KMS-11 (cell line): Measurements from ENCODE around the gene CCDC88B.

Experiments
- H2AFZ ChIP-seq: fragments of 200-600 bp; sonication (generic); 2 replicates; pipeline ENCODE4 v1.6.1; 2016; ENCODE audit warnings: antibody characterized with exemption, mixed run types, low read depth
- H3K27ac ChIP-seq: fragments of 200-600 bp; sonication (generic); 2 replicates; pipeline ENCODE4 v1.6.1; 2016; ENCODE audit warnings: mild to moderate bottlenecking, mixed run types
- H3K27me3 ChIP-seq: fragments of 200-600 bp; sonication (generic); 2 replicates; pipeline ENCODE4 v1.6.1; 2017; ENCODE audit warnings: mild to moderate bottlenecking, low read depth, mixed run types, moderate library complexity; ENCODE audit not compliant: insufficient read depth
- H3K36me3 ChIP-seq: fragments of 200-600 bp; sonication (generic); 2 replicates; pipeline ENCODE4 v1.6.1; 2017; ENCODE audit warnings: mild to moderate bottlenecking, mixed run types; ENCODE audit not compliant: insufficient read depth
- H3K4me1 ChIP-seq: fragments of 200-600 bp; sonication (generic); 2 replicates; pipeline ENCODE4 v1.6.1; 2016; ENCODE audit warnings: mild to moderate bottlenecking, low read depth, mixed run types; ENCODE audit not compliant: poor library complexity, severe bottlenecking
- H3K4me2 ChIP-seq: fragments of 200-600 bp; sonication (generic); 2 replicates; pipeline ENCODE4 v1.7.0; 2016; ENCODE audit warnings: mild to moderate bottlenecking, mixed run types
- H3K4me3 ChIP-seq: fragments of 200-600 bp; sonication (generic); IDR thresholded peaks from 2 replicates; pipeline ENCODE4 v1.6.1; 2017; ENCODE audit warnings: low read depth, low read length, mixed read lengths; ENCODE audit not compliant: insufficient read depth
- H3K79me2 ChIP-seq: fragments of 200-600 bp; sonication (generic); 2 replicates; pipeline ENCODE4 v1.6.1; 2016; ENCODE audit warnings: low read depth, mixed run types; ENCODE audit not compliant: insufficient read depth
- H3K9ac ChIP-seq: fragments of 200-600 bp; sonication (generic); 2 replicates; pipeline ENCODE4 v1.6.1; 2016; ENCODE audit warnings: mild to moderate bottlenecking, mixed run types
- H4K20me1 ChIP-seq: fragments of 200-600 bp; sonication (generic); 2 replicates; pipeline ENCODE4 v1.6.1; 2016; ENCODE audit warnings: mild to moderate bottlenecking, mixed run types; ENCODE audit not compliant: insufficient read depth
- TF ChIP-seq, protein P1 (sequence below): fragments of 200-600 bp; sonication (generic); conservative IDR thresholded peaks from 2 replicates; pipeline ENCODE4 v1.6.1; 2017; ENCODE audit warnings: low read depth, mild to moderate bottlenecking, antibody characterized with exemption, low read length, moderate library complexity, mixed read lengths

Gene CCDC88B

GRCh38 chr11:64385945-64386704, 46.1 kb downstream of the CCDC88B start:
- TF ChIP-seq, protein P1, sequence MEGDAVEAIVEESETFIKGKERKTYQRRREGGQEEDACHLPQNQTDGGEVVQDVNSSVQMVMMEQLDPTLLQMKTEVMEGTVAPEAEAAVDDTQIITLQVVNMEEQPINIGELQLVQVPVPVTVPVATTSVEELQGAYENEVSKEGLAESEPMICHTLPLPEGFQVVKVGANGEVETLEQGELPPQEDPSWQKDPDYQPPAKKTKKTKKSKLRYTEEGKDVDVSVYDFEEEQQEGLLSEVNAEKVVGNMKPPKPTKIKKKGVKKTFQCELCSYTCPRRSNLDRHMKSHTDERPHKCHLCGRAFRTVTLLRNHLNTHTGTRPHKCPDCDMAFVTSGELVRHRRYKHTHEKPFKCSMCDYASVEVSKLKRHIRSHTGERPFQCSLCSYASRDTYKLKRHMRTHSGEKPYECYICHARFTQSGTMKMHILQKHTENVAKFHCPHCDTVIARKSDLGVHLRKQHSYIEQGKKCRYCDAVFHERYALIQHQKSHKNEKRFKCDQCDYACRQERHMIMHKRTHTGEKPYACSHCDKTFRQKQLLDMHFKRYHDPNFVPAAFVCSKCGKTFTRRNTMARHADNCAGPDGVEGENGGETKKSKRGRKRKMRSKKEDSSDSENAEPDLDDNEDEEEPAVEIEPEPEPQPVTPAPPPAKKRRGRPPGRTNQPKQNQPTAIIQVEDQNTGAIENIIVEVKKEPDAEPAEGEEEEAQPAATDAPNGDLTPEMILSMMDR = no peak
- peaks cover 83% of the 10 kb centered on the region for H3K27me3 ChIP-seq
- H3K4me1 ChIP-seq = no peaks in the 10 kb centered on the region
- no peak overlapping the region for H3K27ac ChIP-seq
- H3K9ac ChIP-seq = no peak overlapping the region
- no peaks in the 10 kb centered on the region for H3K79me2 ChIP-seq
- no peaks in the 10 kb centered on the region for H4K20me1 ChIP-seq
- no peak overlapping the region for H2AFZ ChIP-seq
- no peak overlapping the region for H3K4me2 ChIP-seq
- no peak overlapping the region for H3K4me3 ChIP-seq
- H3K36me3 ChIP-seq = no peaks in the 10 kb centered on the region

DNA sequence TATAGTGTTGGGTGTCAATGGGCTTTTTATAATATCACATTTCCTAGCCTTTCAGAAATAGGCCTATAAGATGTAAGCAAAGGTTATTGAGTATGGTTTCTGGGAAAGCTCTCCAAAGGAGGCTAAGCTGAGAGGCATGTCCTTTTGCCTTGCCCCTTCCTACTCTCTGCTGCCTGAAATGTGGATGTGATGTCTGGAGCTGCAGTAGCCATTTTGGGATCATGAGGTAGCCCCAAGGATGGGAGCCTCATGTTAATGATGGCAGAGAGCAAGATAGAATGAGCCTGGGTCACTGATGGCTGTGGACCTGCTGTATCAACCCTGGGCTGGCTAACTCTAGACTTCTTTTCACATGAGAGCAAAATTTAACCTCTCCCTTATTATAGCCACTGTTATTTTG, 47.9 kb downstream of the CCDC88B start:
- no peaks in the 10 kb centered on the region for H3K4me1 ChIP-seq
- no peak overlapping the region for H3K27ac ChIP-seq
- TF ChIP-seq, protein P1 = no peak
- no peak overlapping the region for H3K4me3 ChIP-seq
- no peak overlapping the region for H3K4me2 ChIP-seq
- no peaks in the 10 kb centered on the region for H3K36me3 ChIP-seq
- no peak overlapping the region for H2AFZ ChIP-seq
- no peaks in the 10 kb centered on the region for H4K20me1 ChIP-seq
- no peak overlapping the region for H3K9ac ChIP-seq
- H3K79me2 ChIP-seq = no peaks in the 10 kb centered on the region
- H3K27me3 ChIP-seq = peaks cover 84% of the 10 kb centered on the region

- no peak overlapping the region for H3K9ac ChIP-seq
- no peak overlapping the region for H3K4me3 ChIP-seq
- H2AFZ ChIP-seq = no peak overlapping the region
- no peaks in the 10 kb centered on the region for H3K36me3 ChIP-seq
- no peaks in the 10 kb centered on the region for H4K20me1 ChIP-seq
- H3K27me3 ChIP-seq = peaks cover 80% of the 10 kb centered on the region
- H3K27ac ChIP-seq = no peak overlapping the region
- H3K79me2 ChIP-seq = no peaks in the 10 kb centered on the region
- H3K4me1 ChIP-seq = no peaks in the 10 kb centered on the region
- H3K4me2 ChIP-seq = no peak overlapping the region
- TF ChIP-seq, protein P1 = no peak
Measured at GRCh38 chr11:64388894-64389293, 48.9 kb downstream of the CCDC88B start.

GRCh38 chr11:64389851-64390250, 49.8 kb downstream of the CCDC88B start:
- no peak overlapping the region for H3K27ac ChIP-seq
- H4K20me1 ChIP-seq = no peaks in the 10 kb centered on the region
- no peaks in the 10 kb centered on the region for H3K36me3 ChIP-seq
- H3K4me1 ChIP-seq = no peaks in the 10 kb centered on the region
- H3K79me2 ChIP-seq = no peaks in the 10 kb centered on the region
- no peak overlapping the region for H3K9ac ChIP-seq
- no peak overlapping the region for H2AFZ ChIP-seq
- H3K4me3 ChIP-seq = no peak overlapping the region
- H3K4me2 ChIP-seq = no peak overlapping the region
- TF ChIP-seq, protein P1 = no peak
- peaks cover 80% of the 10 kb centered on the region for H3K27me3 ChIP-seq
